H54 (cell line): ENCODE measurements around the gene DHX8.
A peak's percentile ranks its signal among the peaks of the same experiment; 100 is the strongest.

Source experiments
- DNase-seq: peaks from one replicate; pipeline ENCODE4 v3.0.0; 2011; ENCODE audit warnings: low spot score, mixed read lengths; ENCODE audit not compliant: insufficient read length
- FAIRE-seq: peaks from 3 replicates; lab custom pipeline; 2011; peaks lifted over from hg19 to GRCh38; lab: Jason Lieb, UNC
- POLR2A ChIP-seq: IDR thresholded peaks from 2 replicates; pipeline ENCODE4 v1.6.1; 2011; ENCODE audit warnings: low read depth, mild to moderate bottlenecking, low read length

DHX8 gene

DNA sequence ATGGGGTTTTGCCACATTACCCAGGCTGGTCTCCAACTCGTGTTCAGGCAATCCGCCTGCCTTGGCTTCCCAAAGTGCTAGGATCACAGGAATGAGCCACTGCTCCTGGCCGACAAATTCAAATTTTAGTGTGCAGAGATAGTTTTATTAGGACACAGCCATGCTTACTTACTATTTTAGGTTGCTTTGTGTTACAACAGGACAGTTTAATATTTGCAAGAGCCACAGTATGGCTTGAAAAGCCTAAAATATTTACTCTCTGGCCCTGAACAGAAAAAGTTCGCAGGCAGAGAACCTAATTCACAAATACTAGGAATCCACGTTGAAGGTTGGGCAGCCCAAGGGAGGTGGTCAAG lies 75.0 kb downstream of the DHX8 start:
- TF ChIP-seq POLR2A: no peak
- no peak for DNase-seq
- no peak for FAIRE-seq

DNA sequence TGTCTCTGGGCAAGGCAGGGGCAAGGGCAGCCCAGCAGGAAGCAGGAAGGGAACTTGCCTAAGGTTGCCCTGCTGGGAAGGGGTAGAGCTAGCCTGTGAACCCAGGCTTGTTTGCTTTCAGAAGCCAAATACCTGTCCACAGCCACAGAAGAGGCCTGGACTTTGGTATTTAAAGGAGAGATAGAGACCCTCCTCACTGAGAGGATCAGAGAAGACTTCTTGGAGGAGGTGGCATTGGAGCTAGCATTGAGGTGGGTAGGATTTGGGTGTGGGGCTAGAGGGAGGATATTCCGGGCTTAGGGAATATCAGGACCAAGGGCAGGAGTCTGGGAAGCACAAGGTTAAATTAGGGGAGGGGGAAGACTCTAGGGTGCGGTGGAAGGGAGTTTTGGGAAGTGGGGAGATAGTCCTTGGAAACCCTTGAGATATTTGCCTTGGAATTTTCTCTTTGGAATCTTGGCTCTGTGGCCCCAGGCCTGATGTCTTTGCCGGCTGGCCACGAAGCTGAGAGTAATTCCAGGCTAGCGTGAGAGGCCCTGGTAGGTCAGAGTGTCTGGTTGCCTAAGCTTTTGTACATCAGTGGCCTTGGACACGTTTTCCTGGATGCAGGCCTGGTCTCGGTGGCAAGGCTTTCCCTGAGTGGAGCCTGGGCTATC lies 75.5 kb downstream of the DHX8 start:
- TF ChIP-seq POLR2A: no peak
- DNase-seq (no peak), FAIRE-seq (no peak)

DNA sequence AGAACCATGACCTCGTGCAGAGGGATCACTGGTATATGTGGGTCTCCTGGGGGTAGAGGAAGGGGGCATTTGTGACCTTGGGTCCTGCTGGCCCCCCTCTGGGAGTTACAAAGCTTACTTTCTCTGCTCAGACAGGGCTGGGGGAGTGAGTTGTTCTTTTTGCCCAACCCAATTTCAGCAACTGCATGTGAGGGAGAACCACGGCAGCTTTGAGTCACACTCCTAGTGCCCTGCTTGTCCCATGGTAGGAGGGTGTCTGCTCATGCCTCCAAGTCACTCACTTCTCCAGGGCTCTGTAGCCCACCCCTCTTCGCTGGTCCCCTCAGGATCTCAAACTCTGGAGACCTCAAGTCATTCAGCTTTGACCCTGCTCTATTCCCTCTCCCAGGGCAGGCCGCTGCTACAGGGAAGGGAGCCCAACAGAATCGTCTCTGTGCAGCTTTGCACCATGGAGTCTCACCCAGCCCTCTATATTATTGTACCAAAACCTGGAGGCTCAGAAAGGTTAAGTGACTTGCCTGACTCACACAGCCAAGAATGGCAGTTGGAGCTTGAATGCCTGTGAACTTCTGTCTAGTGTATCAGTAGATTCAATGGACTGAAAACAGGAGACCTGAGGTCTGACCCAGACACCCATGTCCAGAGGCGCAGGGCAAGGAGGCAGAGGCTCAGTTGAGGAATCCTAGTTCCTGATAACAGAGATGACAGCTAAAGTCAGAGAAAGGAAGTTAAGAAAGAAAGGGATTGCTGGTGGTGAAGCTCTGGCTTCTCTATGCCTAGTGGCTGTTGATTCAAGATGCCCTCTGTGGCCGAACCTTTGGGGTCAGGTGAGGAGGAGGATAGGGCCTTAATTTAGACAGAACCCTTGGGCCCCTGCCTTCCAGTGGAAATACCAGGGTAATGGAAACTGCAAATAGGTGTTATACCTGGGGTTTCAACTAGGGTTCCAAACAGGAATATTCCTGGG lies 77.0 kb downstream of the DHX8 start:
- DNase-seq (no peak), FAIRE-seq (no peak)
- no peak for TF ChIP-seq POLR2A

DNA sequence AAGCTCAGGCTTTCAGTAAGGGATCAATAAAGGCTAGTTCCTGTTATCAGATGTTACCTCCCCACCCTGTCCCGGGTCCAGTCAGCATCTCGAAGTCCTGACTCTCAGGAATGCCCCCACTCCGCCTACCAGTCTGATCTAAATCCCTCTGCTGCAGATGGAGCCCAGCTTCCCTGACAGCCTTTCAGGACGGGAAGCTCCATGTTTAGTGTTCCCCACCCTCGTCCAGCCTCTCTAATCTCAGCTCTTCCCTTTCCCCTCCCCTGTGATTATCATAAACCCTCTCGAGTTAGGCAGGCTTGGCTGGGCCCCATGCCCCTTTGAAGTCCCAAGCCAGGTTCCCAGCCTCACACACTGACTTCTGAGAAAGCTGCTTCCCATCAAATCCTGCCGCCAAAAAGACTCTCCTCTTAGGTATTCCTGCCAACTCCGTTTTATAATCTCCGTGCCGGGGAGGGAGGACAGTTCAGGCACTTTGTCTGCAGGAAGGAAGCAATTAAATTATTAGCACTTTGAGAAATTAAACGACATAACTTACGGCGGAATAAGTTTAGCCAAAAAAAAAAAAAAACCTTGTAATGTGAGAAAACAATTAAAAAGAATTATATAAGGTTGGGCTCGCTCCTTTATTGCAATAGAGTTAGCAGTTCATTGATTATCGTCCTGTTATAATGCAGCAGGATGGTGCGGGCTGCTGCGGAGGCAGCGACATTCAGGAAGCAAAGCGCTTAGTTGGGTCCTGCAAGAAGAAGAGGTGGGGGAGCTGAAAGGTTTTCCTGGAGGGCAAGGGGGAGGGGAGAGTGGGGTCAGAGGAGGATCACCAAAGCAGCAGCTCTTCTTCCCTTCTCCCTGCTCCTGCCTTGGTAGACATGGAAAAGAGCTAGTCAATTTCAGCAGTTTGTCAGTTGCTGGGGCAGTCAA lies 79.2 kb downstream of the DHX8 start:
- DNase-seq (no peak), FAIRE-seq (no peak)
- no peak for TF ChIP-seq POLR2A

DNA sequence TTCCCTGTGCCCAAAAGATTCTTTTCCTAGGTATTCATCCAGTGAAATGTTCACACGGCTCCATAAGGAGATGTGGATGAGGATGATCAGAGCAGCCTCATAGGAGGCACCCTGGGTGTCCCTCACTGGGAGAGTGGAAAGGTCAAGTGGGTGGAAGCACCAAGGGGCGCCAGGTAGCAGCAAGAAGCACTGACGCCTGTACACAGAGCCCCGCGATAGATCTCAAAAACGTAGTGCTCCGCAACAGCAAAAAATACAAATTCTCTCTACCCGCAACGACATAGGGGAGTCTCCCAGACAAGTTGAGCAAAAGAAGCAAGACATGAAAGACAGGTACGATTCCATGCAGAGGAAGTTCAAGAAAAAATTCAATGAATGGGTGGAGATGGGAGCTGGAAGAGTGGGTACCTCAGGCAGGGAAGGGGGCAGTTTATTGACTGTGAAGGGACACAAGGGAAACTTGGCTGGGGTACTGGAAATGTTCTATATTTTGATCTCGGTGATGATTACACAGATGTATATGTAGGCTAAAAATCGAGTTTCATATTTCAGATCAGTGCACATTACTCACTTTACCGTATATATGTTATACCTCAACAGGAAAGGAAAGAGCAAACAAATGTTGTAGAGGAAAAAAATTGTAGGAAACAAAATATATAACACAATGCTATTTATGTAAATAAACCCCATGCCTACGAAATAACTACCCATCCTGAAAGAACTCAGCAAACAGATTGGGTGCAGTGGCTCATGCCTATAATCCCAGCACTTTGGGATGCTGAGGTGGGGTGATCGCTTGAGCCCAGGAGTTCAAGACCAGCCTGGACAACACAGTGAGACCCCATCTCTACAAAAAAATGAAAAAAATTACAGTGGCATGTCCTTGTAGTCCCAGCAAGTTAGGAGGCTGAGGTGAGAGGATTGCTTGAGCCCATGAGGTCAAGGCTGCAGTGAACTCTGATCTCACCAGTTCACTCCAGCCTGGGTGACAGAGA lies 80.1 kb downstream of the DHX8 start:
- no peak for TF ChIP-seq POLR2A
- FAIRE-seq (no peak), DNase-seq (no peak)

DNA sequence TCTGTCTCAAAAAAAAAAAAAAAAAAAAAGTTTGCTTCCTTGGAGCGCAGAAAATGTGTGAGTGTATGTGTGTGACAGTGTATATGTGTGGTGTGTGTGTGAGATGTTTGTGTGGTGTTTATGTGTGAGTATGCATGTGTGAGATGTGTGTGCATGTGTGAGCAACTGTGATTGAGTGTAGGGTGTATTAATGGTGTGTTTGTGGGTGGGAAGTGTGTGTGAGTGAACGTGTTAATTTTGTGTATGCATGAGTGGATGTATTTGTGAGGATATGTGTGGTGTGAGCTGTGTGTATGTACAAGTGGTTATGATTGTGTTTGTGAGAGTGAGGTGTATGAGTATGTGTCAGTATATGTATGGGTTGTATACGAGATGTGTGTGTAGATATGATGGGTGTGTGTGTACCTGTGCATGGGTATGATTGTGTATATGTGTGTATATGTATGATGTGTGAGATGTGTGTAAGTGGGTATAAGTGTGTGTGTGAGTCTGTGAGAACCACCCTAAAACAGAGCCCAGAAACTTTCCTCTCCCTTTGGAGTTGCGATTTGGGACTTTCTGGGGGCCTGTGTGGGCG lies 84.8 kb downstream of the DHX8 start:
- DNase-seq (no peak), FAIRE-seq (no peak)
- TF ChIP-seq POLR2A: no peak

DNA sequence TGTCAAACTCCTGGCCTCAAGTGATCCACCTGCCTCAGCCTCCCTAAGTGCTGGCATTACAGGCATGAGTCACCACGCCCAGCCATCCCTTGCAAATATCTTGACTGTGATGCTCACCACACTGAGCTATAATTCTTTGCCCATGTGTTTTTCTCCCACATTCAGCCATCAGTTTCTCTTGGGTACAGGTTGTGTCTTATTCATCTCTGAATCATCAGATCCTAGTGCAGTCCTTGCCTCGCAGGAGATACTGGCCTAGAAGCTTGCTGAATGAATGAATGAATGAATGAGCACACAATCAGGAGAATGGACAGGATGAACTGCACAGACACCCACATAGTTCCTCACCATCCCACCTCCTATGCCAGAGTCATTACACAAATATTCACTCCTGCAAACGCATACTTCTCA lies 86.7 kb downstream of the DHX8 start:
- no peak for TF ChIP-seq POLR2A
- DNase-seq (peak; percentile 81), FAIRE-seq (no peak)

DNA sequence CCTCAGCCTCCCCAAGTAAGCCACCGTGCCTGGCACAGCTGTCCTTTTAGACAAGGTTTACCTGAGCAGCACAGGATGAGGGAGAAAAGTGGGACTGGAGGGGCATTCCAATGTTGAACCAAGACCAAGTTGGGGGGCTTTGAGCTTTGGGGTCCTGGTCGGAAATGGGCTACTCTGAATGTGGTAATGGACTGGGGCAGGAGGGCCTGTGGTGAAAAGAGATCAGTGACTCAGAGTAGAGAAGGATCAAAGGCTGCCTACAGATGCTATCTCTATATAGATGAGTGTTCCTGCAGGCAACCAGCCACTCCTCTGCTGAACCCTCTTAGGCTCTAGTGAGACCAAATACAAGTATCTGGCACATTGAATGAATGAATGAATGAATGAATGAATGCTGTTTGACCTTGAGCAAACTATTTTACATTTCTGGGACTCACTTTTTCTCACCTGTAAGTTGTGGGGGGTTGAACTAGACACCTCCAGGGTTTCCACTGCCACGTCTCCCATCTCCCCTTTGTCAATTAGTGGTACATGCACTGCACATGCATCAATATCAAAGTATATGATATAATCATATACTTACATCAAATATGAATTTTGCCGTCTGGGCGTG lies 88.7 kb downstream of the DHX8 start:
- DNase-seq: no peak
- no peak for TF ChIP-seq POLR2A
- FAIRE-seq: no peak

DNA sequence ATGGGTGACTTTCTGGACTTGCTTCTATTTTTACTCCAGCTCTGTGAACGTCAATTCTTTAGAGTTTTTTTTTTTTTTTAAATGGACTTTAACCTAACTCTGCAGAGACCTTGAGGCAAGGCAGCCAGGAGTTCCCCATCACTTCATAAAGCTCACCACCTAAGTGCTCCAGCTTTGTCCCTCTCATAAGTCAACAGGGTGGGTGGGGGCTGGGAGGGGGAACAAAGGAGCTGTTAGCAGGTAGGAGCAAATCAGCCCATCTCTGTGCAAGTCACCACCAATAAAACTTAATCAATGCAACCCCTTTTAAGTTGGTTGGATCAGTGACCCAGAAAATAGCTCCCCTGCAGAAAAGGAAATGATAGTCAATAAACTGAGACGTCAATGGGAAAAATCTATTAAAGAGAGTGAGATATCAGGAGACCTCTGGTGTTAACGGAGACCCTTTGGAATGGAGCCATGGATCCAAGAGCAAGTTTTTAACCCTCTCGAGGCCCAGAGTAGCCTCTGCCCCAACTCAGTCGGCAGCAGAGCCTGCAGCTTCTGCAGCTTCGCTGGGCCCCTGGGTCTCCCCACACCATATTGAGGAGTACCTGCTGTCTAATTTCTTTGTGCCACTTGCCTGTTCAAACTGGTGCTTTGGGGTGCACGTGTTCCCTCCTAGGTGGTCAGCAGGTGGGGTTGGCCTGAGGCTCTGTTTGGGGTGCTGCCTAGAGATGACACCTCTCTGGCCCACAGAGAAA lies 90.0 kb downstream of the DHX8 start:
- DNase-seq (no peak), FAIRE-seq (no peak)
- TF ChIP-seq POLR2A: no peak

DNA sequence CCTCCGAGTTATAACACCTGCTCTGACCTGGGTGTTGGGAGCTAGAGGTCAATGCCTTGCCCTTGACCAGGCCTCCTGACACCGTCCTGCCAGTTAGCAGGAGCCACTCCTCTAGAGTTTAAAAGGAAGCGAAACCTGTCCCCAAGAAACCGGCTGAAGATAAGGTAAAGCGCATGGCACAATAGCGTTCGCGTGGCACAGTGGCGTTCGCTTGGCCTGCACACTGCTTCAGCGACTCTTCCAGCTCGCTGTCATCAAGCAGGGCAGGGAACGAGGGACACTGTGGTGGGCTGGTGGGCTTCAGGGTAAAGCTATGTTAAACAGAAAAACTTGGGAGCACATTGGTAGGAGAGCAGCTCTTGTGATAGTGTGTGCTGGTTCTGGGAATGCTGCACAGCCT lies 90.6 kb downstream of the DHX8 start:
- no peak for DNase-seq
- TF ChIP-seq POLR2A: no peak
- no peak for FAIRE-seq

DNA sequence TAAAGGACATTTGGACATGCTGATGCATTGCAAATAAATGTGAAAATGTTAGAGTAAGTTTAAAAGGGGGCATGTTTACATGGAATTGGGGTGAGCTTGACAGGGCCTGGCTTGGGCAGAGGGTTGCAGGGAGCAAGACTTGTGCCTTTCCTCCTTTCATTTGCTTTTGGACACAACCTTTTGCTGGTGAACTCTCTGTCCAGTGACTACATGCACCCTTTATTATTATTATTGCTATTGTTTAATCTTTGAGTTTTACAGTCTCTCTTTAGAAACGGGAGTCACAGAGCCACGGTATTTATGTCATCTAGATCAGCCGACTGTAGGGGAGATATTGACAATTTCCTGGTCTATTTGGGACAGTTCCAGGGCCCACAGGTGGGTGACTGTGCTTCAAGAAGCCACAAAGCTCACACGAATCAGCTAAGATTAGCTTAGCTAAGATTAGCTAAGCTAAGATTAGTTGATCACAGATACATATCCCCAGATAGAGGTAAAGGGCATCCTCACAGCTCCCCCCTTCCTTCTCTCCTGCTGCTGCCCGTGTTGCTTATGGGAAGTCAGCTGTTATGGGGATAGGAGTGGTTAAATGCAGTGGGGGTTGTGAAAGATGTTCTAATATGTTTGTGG lies 91.2 kb downstream of the DHX8 start:
- no peak for TF ChIP-seq POLR2A
- FAIRE-seq (no peak), DNase-seq (no peak)
